B cell (primary cell): Measurements from ENCODE around the gene SLC2A2. TPM values are rescaled to one million over a fixed set of nuclear protein-coding genes. Genes with fewer than 3 reads are reported as not detected.

Source experiments
- ATAC-seq: fragments of 200-7000 bp; cut with Tn5 transposase; one replicate; pipeline ENCODE4 v1.10.0; 2021; ENCODE audit warnings: low read depth, mild to moderate bottlenecking, moderate number of reproducible peaks, moderate library complexity
- CTCF ChIA-PET: fragments of 350-600 bp; sonication (Branson Sonifier 250); formaldehyde crosslinking; loops from one replicate; lab custom pipeline; 2021; ENCODE audit warnings: antibody characterized with exemption, inconsistent platforms; lab: Charles Lee
- POLR2A ChIA-PET: fragments of 350-600 bp; sonication (Branson Sonifier 250); formaldehyde crosslinking; loops from one replicate; lab custom pipeline; 2021; ENCODE audit warnings: antibody characterized with exemption; lab: Charles Lee
- DNase-seq: peaks from one replicate; pipeline ENCODE4 v3.0.0; 2013
- H2AFZ ChIP-seq: 2 replicates; pipeline ENCODE4 v1.6.1; 2012; ENCODE audit warnings: mild to moderate bottlenecking, low read depth, low read length; ENCODE audit not compliant: insufficient read depth, poor library complexity, severe bottlenecking
- H3K27ac ChIP-seq, 2 donors: 1 replicate in 1 of 2; 2 replicates in 1 of 2; pipeline ENCODE4 v1.5.1; 2012 to 2013; ENCODE audit warnings: low read length in 2 of 2, mild to moderate bottlenecking in 2 of 2, moderate library complexity in 1 of 2
- H3K27me3 ChIP-seq, 4 experiments: fragments of 200-600 bp in 1 of 4; sonication (generic) in 1 of 4; replicated peaks in 1 of 4; 1 replicate in 2 of 4; 2 replicates in 2 of 4; pipeline versions ENCODE4 v1.6.1 to v1.7.0; 2013 to 2016; ENCODE audit warnings: low read length in 3 of 4, mild to moderate bottlenecking in 2 of 4, mixed read lengths in 1 of 4, moderate library complexity in 1 of 4; ENCODE audit not compliant: insufficient read depth in 4 of 4, control insufficient read depth in 3 of 4; ENCODE audit errors: control extremely low read depth in 1 of 4
- H3K36me3 ChIP-seq, 2 experiments: replicated peaks in 1 of 2; 1 replicate in 1 of 2; 2 replicates in 1 of 2; pipeline versions ENCODE4 v1.6.1 to v1.7.1; 2013; ENCODE audit warnings: low read length in 1 of 2; ENCODE audit not compliant: insufficient read depth in 2 of 2, control insufficient read depth in 1 of 2; ENCODE audit errors: control extremely low read depth in 1 of 2, extremely low read depth in 1 of 2
- H3K4me1 ChIP-seq, 2 donors: fragments of 200-600 bp in 1 of 2; sonication (generic) in 1 of 2; 1 replicate in 1 of 2; 2 replicates in 1 of 2; pipeline versions ENCODE4 v1.5.1 to v1.6.1; 2013 to 2017; ENCODE audit warnings: low read length in 2 of 2; ENCODE audit not compliant: control insufficient read depth in 2 of 2, insufficient read depth in 2 of 2
- H3K4me2 ChIP-seq: replicated peaks from 2 replicates; pipeline ENCODE3; 2012; ENCODE audit warnings: mild to moderate bottlenecking, low read depth, low read length; ENCODE audit not compliant: poor library complexity, severe bottlenecking
- H3K4me3 ChIP-seq, 5 experiments: fragments of 200-600 bp in 1 of 5; sonication (generic) in 1 of 5; 1 replicate in 3 of 5; 2 replicates in 2 of 5; pipeline versions ENCODE4 v1.5.1 to v1.7.0; 2011 to 2016; ENCODE audit warnings: low read length in 4 of 5, mild to moderate bottlenecking in 4 of 5, low read depth in 2 of 5, control low read depth in 1 of 5, moderate library complexity in 1 of 5; ENCODE audit not compliant: insufficient read depth in 1 of 5; ENCODE audit errors: control extremely low read depth in 1 of 5, extremely low read depth in 1 of 5
- H3K79me2 ChIP-seq: fragments of 200-600 bp; sonication (generic); one replicate; pipeline ENCODE4 v1.6.0; 2016; ENCODE audit warnings: low read length; ENCODE audit not compliant: control insufficient read depth, insufficient read depth
- H3K9ac ChIP-seq: fragments of 200-600 bp; sonication (generic); 2 replicates; pipeline ENCODE4 v1.6.1; 2017; ENCODE audit warnings: mild to moderate bottlenecking, low read length, moderate library complexity
- H3K9me3 ChIP-seq, 3 donors: one replicate each; pipeline versions ENCODE4 v1.6.1 to v1.7.1; 2013; ENCODE audit warnings: low read length in 2 of 3; ENCODE audit not compliant: control insufficient read depth in 2 of 3, insufficient read depth in 1 of 3; ENCODE audit errors: control extremely low read depth in 1 of 3
- H4K20me1 ChIP-seq: 2 replicates; pipeline ENCODE4 v1.6.0; 2012; ENCODE audit warnings: mild to moderate bottlenecking, low read length; ENCODE audit not compliant: insufficient read depth, control insufficient read depth, poor library complexity, severe bottlenecking
- H3K27ac Mint-ChIP-seq: one replicate; pipeline ENCODE4 v1.8.0; 2021; ENCODE audit warnings: mixed read lengths
- H3K27me3 Mint-ChIP-seq: one replicate; pipeline ENCODE4 v1.8.0; 2021; ENCODE audit warnings: mixed read lengths
- H3K4me1 Mint-ChIP-seq: one replicate; pipeline ENCODE4 v1.8.0; 2021; ENCODE audit warnings: mixed read lengths
- H3K4me3 Mint-ChIP-seq: one replicate; pipeline ENCODE4 v1.8.0; 2021; ENCODE audit warnings: mixed read lengths
- H3K9me3 Mint-ChIP-seq: one replicate; pipeline ENCODE4 v1.8.0; 2022; ENCODE audit warnings: mixed read lengths; ENCODE audit not compliant: insufficient read depth
- CTCF ChIP-seq: fragments of 200-600 bp; IDR thresholded peaks from one replicate; pipeline ENCODE4 v1.8.0; 2022; ENCODE audit warnings: antibody characterized with exemption, mild to moderate bottlenecking
- EZH2 ChIP-seq: IDR thresholded peaks from 2 replicates; pipeline ENCODE4 v1.6.1; 2012; ENCODE audit warnings: borderline replicate concordance, low read depth, mild to moderate bottlenecking, moderate library complexity, low read length; ENCODE audit not compliant: insufficient read depth, poor library complexity, severe bottlenecking
- WGBS: methylation state at CpG from one replicate; pipeline ENCODE4 v1.1.5; 2013; ENCODE audit warnings: missing lambda C conversion rate; ENCODE audit not compliant: insufficient coverage; 5-methylcytosine and 5-hydroxymethylcytosine counted together
- intact Hi-C: fragments of 100-400 bp; cut with micrococcal nuclease; formaldehyde crosslinking; loops from one replicate; pipeline ENCODE4 v1.10.0; 2022
- polyA plus RNA-seq: library from polyadenylated mRNA; depleted of rRNA; stranded (reverse); fragments of >200 nt; gene quantifications from 2 replicates; pipeline ENCODE4 v1.2.3, GENCODE V29; 2012
- total RNA-seq, 2 donors: library from RNA; stranded (reverse); fragments of 120-200 nt in 1 of 2; gene quantifications; 1 replicate in 1 of 2; 2 replicates in 1 of 2; pipeline versions ENCODE4 v1.2.3 to v1.2.4, GENCODE V29; 2013 to 2022

SLC2A2 gene
- total and polyA plus RNA-seq, 2 donors (not counting 1 experiment from before 2014, with no cell fraction given) = not detected

- TF ChIP-seq CTCF (no peak), EZH2 (no peak)
- no peak for ATAC-seq
- no peak overlapping the region for H3K4me3 Mint-ChIP-seq
Observed at GRCh38 chr3:171028779-171029232, 2.3 kb upstream of the SLC2A2 start.

GRCh38 chr3:171028025-171028778 lies 1.7 kb upstream of the SLC2A2 start:
- ATAC-seq = no peak

More at GRCh38 chr3:171028779-171029232, 2.3 kb upstream of the SLC2A2 start:
- no peaks in the 10 kb centered on the region for H3K9me3 Mint-ChIP-seq
- peaks cover 0 to 10% (median 3%) of the 10 kb centered on the region in 4 experiments for H3K27me3 ChIP-seq
- H3K9ac ChIP-seq = no peak overlapping the region
- H3K9me3 ChIP-seq = no peaks in the 10 kb centered on the region
- no peaks in the 10 kb centered on the region for H3K4me1 ChIP-seq
- no peaks in the 10 kb centered on the region for H3K36me3 ChIP-seq
- WGBS = 71% methylated on average over 5 of the region's 8 CpGs
- H3K4me3 ChIP-seq = no peak overlapping the region
- no peak overlapping the region for H3K27ac Mint-ChIP-seq
- no peak overlapping the region for H2AFZ ChIP-seq
- POLR2A ChIA-PET = no interaction called here
- H3K4me1 Mint-ChIP-seq = no peaks in the 10 kb centered on the region
- DNase-seq = no peak
- H3K4me2 ChIP-seq = no peak overlapping the region
- H4K20me1 ChIP-seq = no peaks in the 10 kb centered on the region
- peaks cover 14% of the 10 kb centered on the region for H3K27me3 Mint-ChIP-seq
- H3K79me2 ChIP-seq = no peaks in the 10 kb centered on the region
- H3K27ac ChIP-seq = no peak overlapping the region
- CTCF ChIA-PET = interaction anchor here (1.0 kb wide), 1 partner anchor 21 kb away, joined by 3 read pairs; no protein-coding TSS in a partner anchor
- intact Hi-C loops = no loop called here

More at GRCh38 chr3:171028025-171028778, 1.7 kb upstream of the SLC2A2 start:
- no peaks in the 10 kb centered on the region for H3K79me2 ChIP-seq
- Mint-ChIP-seq H3K4me1 (no peaks in the 10 kb centered on the region), H3K9me3 (no peaks in the 10 kb centered on the region), H3K27me3 (peaks cover 14% of the 10 kb centered on the region), H3K4me3 (no peak overlapping the region), H3K27ac (no peak overlapping the region)
- DNase-seq = no peak
- no peak overlapping the region for H3K4me2 ChIP-seq
- no peaks in the 10 kb centered on the region for H4K20me1 ChIP-seq
- intact Hi-C loops = no loop called here
- peak overlapping the region; percentile 64 for H2AFZ ChIP-seq
- H3K36me3 ChIP-seq = no peaks in the 10 kb centered on the region
- TF ChIP-seq CTCF (no peak), EZH2 (no peak)
- no peaks in the 10 kb centered on the region for H3K9me3 ChIP-seq
- ChIA-PET POLR2A (no interaction called here), CTCF (no interaction called here)
- H3K4me3 ChIP-seq = no peak overlapping the region
- no peak overlapping the region for H3K9ac ChIP-seq
- no peaks in the 10 kb centered on the region for H3K4me1 ChIP-seq
- H3K27me3 ChIP-seq = peaks cover 0 to 10% (median 3%) of the 10 kb centered on the region in 4 experiments
- whole genome bisulfite sequencing = 18% methylated on average over 39 of the region's 39 CpGs
- no peak overlapping the region for H3K27ac ChIP-seq
